ENCODE data around the gene PYM1.

PYM1 gene

DNA sequence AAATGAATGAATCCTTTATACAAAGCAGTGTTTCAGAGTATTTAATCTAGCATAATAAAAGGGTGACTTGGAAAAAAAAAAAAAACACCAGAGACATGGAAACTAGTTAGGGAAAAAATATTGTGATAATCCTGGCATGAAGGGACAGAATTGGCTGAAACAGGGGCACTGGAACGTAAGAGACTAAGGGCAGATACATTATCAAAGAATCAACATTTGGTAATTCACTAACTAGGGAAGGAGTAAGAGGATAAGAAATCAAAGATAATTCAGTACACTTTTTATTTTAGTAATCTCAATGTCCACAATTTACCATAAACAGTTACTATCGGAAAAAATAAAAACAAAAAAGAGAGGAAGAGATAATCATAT lies 18.2 kb downstream of the PYM1 start:
- Histone ChIP-seq H3K4me2 (ENCODE audit: low read depth, low read length, poor library complexity, severe bottlenecking) (no peak overlapping the region), H3K4me1 (ENCODE audit: insufficient read depth, low read length, poor library complexity, severe bottlenecking) (no peaks in the 10 kb centered on the region), H3K9ac (ENCODE audit: low read depth, low read length, poor library complexity, severe bottlenecking) (no peak overlapping the region), H3K27me3 (ENCODE audit: insufficient read depth, low read length, poor library complexity, severe bottlenecking) (no peaks in the 10 kb centered on the region), H4K20me1 (ENCODE audit: insufficient read depth, low read length, poor library complexity, severe bottlenecking) (no peaks in the 10 kb centered on the region), H3K79me2 (ENCODE audit: insufficient read depth, low read length) (peaks cover 8% of the 10 kb centered on the region; the same call in 1 of the 2 replicates), H3F3A (ENCODE audit: low read depth) (no peaks in the 10 kb centered on the region), H2AFZ (ENCODE audit: low read length) (no peak overlapping the region), H3K9me2 (replicated peaks; ENCODE audit: low read depth, low read length) (no peaks in the 10 kb centered on the region), H3K4me3 (ENCODE audit: low read length, poor library complexity, severe bottlenecking) (no peak overlapping the region), H3K36me3 (ENCODE audit: insufficient read depth, low read length) (peaks cover 9% of the 10 kb centered on the region; the same call in 1 of the 2 replicates), H3K9me3 (ENCODE audit: insufficient read depth, low read depth, low read length) (no peaks in the 10 kb centered on the region)
- TF ChIP-seq EZH2phosphoT487 (IDR thresholded peaks at IDR 0.05; ENCODE audit: borderline replicate concordance) = no peak

DNA sequence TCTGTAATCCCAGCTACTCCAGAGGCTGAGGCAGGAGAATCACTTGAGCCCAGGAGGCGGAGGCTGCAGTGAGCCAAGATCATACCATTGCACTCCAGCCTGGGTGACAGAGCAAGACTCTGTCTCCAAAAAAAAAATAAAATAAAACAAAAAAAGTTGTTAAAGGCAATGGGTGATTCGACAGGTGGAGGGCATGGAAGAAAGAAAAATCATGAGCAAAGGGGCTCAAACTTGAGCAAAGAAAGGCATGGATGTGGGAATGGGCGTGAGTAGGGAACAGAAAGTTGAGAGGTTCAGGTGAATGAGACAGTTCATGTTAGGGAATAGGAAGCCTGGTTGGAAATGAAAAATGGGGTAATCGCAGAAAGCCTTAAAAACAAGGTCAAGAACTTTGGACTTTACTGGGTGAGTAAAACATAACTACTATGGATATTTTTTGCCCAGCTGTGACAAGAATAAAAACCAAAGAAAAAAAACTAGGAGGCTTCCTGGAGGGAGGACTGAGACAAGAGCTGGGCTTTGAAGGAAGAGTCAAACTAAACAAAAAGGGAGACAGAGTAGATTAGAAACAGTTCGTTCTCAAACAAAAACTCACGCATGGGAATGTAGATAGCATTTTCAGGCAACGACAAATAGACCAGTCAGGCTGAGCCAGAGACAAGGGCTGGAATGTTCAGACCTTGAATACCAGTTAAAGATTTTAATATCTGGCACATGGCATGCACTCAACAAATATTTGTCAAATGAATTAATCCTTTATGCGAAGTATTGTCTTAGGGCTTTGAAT lies 18.8 kb downstream of the PYM1 start:
- no peaks in the 10 kb centered on the region for H3K9me2 ChIP-seq (replicated peaks; ENCODE audit: low read depth, low read length)
- TF ChIP-seq EZH2phosphoT487 (IDR thresholded peaks at IDR 0.05; ENCODE audit: borderline replicate concordance) = no peak
- TF ChIP-seq, protein P1, sequence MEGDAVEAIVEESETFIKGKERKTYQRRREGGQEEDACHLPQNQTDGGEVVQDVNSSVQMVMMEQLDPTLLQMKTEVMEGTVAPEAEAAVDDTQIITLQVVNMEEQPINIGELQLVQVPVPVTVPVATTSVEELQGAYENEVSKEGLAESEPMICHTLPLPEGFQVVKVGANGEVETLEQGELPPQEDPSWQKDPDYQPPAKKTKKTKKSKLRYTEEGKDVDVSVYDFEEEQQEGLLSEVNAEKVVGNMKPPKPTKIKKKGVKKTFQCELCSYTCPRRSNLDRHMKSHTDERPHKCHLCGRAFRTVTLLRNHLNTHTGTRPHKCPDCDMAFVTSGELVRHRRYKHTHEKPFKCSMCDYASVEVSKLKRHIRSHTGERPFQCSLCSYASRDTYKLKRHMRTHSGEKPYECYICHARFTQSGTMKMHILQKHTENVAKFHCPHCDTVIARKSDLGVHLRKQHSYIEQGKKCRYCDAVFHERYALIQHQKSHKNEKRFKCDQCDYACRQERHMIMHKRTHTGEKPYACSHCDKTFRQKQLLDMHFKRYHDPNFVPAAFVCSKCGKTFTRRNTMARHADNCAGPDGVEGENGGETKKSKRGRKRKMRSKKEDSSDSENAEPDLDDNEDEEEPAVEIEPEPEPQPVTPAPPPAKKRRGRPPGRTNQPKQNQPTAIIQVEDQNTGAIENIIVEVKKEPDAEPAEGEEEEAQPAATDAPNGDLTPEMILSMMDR (conservative IDR thresholded peaks at IDR 0.05; ENCODE audit: low read length) = no peak
- H3K36me3 ChIP-seq (ENCODE audit: insufficient read depth, low read length) = peaks cover 9% of the 10 kb centered on the region; the same call in 1 of the 2 replicates
- H3K4me2 ChIP-seq (ENCODE audit: low read depth, low read length, poor library complexity, severe bottlenecking) = no peak overlapping the region
- no peaks in the 10 kb centered on the region for H3K4me1 ChIP-seq (ENCODE audit: insufficient read depth, low read length, poor library complexity, severe bottlenecking)
- H4K20me1 ChIP-seq (ENCODE audit: insufficient read depth, low read length, poor library complexity, severe bottlenecking) = no peaks in the 10 kb centered on the region
- H3K9me3 ChIP-seq (ENCODE audit: insufficient read depth, low read depth, low read length) = no peaks in the 10 kb centered on the region
- peaks cover 5% of the 10 kb centered on the region; the same call in 1 of the 2 replicates for H3K79me2 ChIP-seq (ENCODE audit: insufficient read depth, low read length)
- H2AFZ ChIP-seq (ENCODE audit: low read length) = no peak overlapping the region
- no peak overlapping the region for H3K9ac ChIP-seq (ENCODE audit: low read depth, low read length, poor library complexity, severe bottlenecking)
- H3K27me3 ChIP-seq (ENCODE audit: insufficient read depth, low read length, poor library complexity, severe bottlenecking) = no peaks in the 10 kb centered on the region
- H3F3A ChIP-seq (ENCODE audit: low read depth) = no peaks in the 10 kb centered on the region
- no peak overlapping the region for H3K4me3 ChIP-seq (ENCODE audit: low read length, poor library complexity, severe bottlenecking)

DNA sequence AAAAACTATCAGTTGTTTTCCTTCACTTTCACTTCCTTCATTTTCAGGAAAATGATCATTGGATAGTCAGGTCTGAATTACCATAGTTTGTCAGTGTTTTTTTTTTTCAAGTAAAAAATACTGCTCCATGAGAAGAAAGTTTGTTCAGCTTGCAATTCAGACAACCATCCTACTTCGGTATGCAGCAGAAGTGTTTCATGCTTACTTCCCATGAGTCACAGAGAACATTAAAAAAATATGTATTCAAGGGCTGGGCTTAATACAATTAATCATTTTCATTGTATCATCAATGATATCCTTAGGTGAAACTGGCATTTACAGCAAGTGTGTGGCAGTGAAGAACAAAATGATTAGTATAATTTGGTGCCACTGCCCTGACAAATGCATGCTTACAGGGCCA lies 21.6 kb downstream of the PYM1 start:
- Histone ChIP-seq H3K9me3 (ENCODE audit: insufficient read depth, low read depth, low read length) (no peaks in the 10 kb centered on the region), H3K79me2 (ENCODE audit: insufficient read depth, low read length) (no peaks in the 10 kb centered on the region), H3F3A (ENCODE audit: low read depth) (no peaks in the 10 kb centered on the region), H3K4me3 (ENCODE audit: low read length, poor library complexity, severe bottlenecking) (no peak overlapping the region), H3K9me2 (replicated peaks; ENCODE audit: low read depth, low read length) (no peaks in the 10 kb centered on the region), H3K27me3 (ENCODE audit: insufficient read depth, low read length, poor library complexity, severe bottlenecking) (no peaks in the 10 kb centered on the region), H3K9ac (ENCODE audit: low read depth, low read length, poor library complexity, severe bottlenecking) (no peak overlapping the region), H4K20me1 (ENCODE audit: insufficient read depth, low read length, poor library complexity, severe bottlenecking) (no peaks in the 10 kb centered on the region), H3K4me1 (ENCODE audit: insufficient read depth, low read length, poor library complexity, severe bottlenecking) (no peaks in the 10 kb centered on the region), H3K36me3 (ENCODE audit: insufficient read depth, low read length) (peaks cover 14% of the 10 kb centered on the region; the same call in 1 of the 2 replicates), H2AFZ (ENCODE audit: low read length) (no peak overlapping the region), H3K4me2 (ENCODE audit: low read depth, low read length, poor library complexity, severe bottlenecking) (no peak overlapping the region)
- TF ChIP-seq EZH2phosphoT487 (IDR thresholded peaks at IDR 0.05; ENCODE audit: borderline replicate concordance) = no peak
- TF ChIP-seq, protein P1 (conservative IDR thresholded peaks at IDR 0.05; ENCODE audit: low read length) = no peak
